Parathyroid adenoma (tissue), 2 donors: ENCODE measurements around the gene KCNMB2.

Experiments used
- H2AFZ ChIP-seq: fragments of 300-600 bp; sonication (generic); one replicate; pipeline ENCODE4 v1.7.0; 2017; ENCODE audit warnings: antibody characterized with exemption, mild to moderate bottlenecking
- H3K27ac ChIP-seq: fragments of 300-600 bp; sonication (generic); one replicate; pipeline ENCODE4 v1.7.0; 2017
- H3K27me3 ChIP-seq: fragments of 300-600 bp; sonication (generic); one replicate; pipeline ENCODE4 v1.7.0; 2017; ENCODE audit warnings: low read length; ENCODE audit not compliant: control insufficient read depth, insufficient read depth
- H3K36me3 ChIP-seq: fragments of 300-600 bp; sonication (generic); one replicate; pipeline ENCODE4 v1.7.0; 2017; ENCODE audit warnings: low read length; ENCODE audit not compliant: control insufficient read depth, insufficient read depth
- H3K4me1 ChIP-seq: fragments of 300-600 bp; sonication (generic); one replicate; pipeline ENCODE4 v1.7.0; 2017; ENCODE audit warnings: control low read depth
- H3K4me2 ChIP-seq: fragments of 300-600 bp; sonication (generic); one replicate; pipeline ENCODE4 v1.7.0; 2017; ENCODE audit warnings: low read length
- H3K4me3 ChIP-seq: fragments of 300-600 bp; sonication (generic); one replicate; pipeline ENCODE4 v1.7.0; 2017; ENCODE audit warnings: low read depth, low read length
- H3K79me2 ChIP-seq: fragments of 300-600 bp; sonication (generic); one replicate; pipeline ENCODE4 v1.7.0; 2017; ENCODE audit warnings: control low read depth
- H3K9ac ChIP-seq: fragments of 300-600 bp; sonication (generic); one replicate; pipeline ENCODE4 v1.7.0; 2017; ENCODE audit warnings: mild to moderate bottlenecking
- H3K9me3 ChIP-seq: fragments of 300-600 bp; sonication (generic); one replicate; pipeline ENCODE4 v1.7.0; 2017; ENCODE audit warnings: low read length; ENCODE audit not compliant: control insufficient read depth
- TF ChIP-seq, protein P1 (sequence below): fragments of 300-600 bp; sonication (generic); IDR thresholded peaks from one replicate; pipeline ENCODE4 v1.7.0; 2017; ENCODE audit warnings: antibody characterized with exemption, mild to moderate bottlenecking
- donor health status: primary hyperparathyroidism.

The KCNMB2 gene

DNA sequence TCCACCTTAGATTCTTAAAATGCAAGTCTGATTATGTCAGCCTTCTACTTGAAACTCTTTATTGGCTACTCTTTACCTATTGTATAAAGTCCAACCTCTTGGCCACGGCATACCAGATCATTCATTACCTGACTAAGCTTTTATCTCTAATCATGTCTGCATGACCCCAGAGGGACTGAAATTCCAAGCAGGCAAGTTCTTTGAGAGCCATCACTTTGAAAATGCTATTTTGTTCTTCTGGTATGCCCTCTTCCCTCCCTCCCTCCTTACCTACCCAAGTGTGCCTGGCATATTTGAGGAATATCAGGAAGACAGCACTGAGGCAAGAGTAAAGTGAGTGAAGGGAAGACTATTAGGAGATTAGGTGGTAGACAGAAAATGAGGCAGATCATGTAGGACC, 57.5 kb downstream of the KCNMB2 start:
- Histone ChIP-seq H3K27ac (no peak overlapping the region), H3K4me2 (no peak overlapping the region), H3K36me3 (no peaks in the 10 kb centered on the region), H3K79me2 (no peaks in the 10 kb centered on the region), H2AFZ (no peak overlapping the region), H3K9ac (no peak overlapping the region), H3K9me3 (no peaks in the 10 kb centered on the region), H3K4me1 (no peaks in the 10 kb centered on the region), H3K4me3 (no peak overlapping the region), H3K27me3 (no peaks in the 10 kb centered on the region)
- TF ChIP-seq, protein P1, sequence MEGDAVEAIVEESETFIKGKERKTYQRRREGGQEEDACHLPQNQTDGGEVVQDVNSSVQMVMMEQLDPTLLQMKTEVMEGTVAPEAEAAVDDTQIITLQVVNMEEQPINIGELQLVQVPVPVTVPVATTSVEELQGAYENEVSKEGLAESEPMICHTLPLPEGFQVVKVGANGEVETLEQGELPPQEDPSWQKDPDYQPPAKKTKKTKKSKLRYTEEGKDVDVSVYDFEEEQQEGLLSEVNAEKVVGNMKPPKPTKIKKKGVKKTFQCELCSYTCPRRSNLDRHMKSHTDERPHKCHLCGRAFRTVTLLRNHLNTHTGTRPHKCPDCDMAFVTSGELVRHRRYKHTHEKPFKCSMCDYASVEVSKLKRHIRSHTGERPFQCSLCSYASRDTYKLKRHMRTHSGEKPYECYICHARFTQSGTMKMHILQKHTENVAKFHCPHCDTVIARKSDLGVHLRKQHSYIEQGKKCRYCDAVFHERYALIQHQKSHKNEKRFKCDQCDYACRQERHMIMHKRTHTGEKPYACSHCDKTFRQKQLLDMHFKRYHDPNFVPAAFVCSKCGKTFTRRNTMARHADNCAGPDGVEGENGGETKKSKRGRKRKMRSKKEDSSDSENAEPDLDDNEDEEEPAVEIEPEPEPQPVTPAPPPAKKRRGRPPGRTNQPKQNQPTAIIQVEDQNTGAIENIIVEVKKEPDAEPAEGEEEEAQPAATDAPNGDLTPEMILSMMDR: no peak

DNA sequence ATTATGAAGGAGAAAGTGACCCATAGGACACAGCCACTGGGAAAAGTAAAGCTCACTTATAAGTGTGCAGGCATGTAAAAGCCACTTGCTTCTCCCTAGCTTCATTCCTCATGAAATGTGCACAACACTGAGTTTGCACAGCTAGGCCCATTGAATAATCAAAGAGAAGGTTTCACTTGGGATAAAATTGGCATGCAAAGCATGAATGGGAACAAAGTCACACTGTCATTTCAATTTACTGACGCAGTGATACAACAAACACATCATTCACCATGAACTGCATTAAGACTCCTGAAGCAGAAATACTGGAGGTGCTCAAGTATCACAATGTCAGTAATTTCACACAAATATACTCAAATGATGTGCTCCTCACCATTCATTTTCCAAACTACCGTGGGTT, 61.1 kb downstream of the KCNMB2 start:
- no peaks in the 10 kb centered on the region for H3K79me2 ChIP-seq
- no peak overlapping the region for H3K27ac ChIP-seq
- H3K36me3 ChIP-seq: no peaks in the 10 kb centered on the region
- no peaks in the 10 kb centered on the region for H3K27me3 ChIP-seq
- no peak overlapping the region for H2AFZ ChIP-seq
- TF ChIP-seq, protein P1: no peak
- no peak overlapping the region for H3K4me3 ChIP-seq
- H3K4me1 ChIP-seq: no peaks in the 10 kb centered on the region
- no peaks in the 10 kb centered on the region for H3K9me3 ChIP-seq
- H3K9ac ChIP-seq: no peak overlapping the region
- no peak overlapping the region for H3K4me2 ChIP-seq

DNA sequence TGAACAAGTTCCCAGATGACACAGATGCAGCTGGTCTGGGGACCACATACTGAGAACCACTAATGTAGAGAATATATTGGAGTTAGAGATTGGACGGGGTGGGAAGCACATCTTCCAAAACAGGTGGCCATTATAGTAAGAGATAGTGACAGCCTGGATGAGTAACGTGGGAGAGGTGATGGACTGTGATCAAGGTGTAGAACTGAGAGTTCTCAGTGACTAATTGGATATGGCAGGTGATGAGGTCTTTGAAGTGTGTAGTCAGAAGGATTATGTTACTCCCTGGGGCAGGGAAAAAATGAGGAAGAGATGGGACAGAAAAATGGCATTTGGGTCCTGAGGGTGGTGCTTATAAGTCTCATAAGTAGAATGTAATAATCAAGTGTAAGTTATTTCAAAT, 66.6 kb downstream of the KCNMB2 start:
- no peak overlapping the region for H3K9ac ChIP-seq
- H3K27me3 ChIP-seq: no peaks in the 10 kb centered on the region
- H3K79me2 ChIP-seq: no peaks in the 10 kb centered on the region
- no peak overlapping the region for H3K4me2 ChIP-seq
- no peaks in the 10 kb centered on the region for H3K4me1 ChIP-seq
- H3K27ac ChIP-seq: no peak overlapping the region
- no peak overlapping the region for H2AFZ ChIP-seq
- no peak overlapping the region for H3K4me3 ChIP-seq
- H3K36me3 ChIP-seq: no peaks in the 10 kb centered on the region
- H3K9me3 ChIP-seq: no peaks in the 10 kb centered on the region
- TF ChIP-seq, protein P1: no peak

DNA sequence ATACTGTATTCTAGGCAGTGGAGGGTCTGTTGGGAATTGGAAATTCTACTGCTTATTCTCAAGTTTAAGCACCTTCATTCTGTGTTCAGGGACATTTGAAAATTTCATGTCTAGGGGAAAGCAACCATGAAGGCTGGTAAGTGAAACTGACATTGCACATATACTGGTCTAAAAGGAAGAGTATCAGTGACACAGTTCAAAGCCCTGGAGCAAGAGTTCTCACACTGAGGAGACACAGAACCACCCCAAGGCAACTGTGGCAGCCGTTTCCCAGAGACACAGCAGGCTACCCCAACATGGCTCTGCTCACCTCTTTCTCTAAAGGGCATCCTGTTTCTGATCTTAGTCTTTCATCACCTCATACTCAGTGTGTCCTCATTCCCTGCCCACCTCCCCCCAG, 67.5 kb downstream of the KCNMB2 start:
- Histone ChIP-seq H2AFZ (no peak overlapping the region), H3K27ac (no peak overlapping the region), H3K79me2 (no peaks in the 10 kb centered on the region), H3K9ac (no peak overlapping the region), H3K4me3 (no peak overlapping the region), H3K27me3 (no peaks in the 10 kb centered on the region), H3K4me1 (no peaks in the 10 kb centered on the region), H3K4me2 (no peak overlapping the region), H3K9me3 (no peaks in the 10 kb centered on the region), H3K36me3 (no peaks in the 10 kb centered on the region)
- TF ChIP-seq, protein P1: no peak

DNA sequence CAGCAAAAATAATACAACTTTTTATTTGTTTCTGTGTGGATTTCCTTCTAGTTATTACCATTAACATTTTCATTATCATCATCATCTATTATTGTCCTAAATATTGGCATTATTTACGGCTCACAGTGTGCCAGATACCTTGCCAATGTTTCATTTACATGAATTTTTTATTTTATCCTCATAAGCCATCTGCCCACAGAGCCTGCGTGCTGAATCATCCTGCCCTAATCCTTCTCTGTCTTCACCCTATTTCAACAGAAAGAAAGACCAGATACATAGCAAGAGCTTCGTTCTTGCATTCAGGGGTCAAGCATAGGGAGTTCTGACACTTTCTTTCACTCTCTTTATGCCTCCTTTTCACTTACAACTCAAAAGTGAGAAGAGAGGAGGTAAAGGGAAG, 82.0 kb downstream of the KCNMB2 start:
- H3K9me3 ChIP-seq: no peaks in the 10 kb centered on the region
- no peak overlapping the region for H3K9ac ChIP-seq
- no peak overlapping the region for H2AFZ ChIP-seq
- H3K4me1 ChIP-seq: no peaks in the 10 kb centered on the region
- no peak overlapping the region for H3K27ac ChIP-seq
- H3K79me2 ChIP-seq: no peaks in the 10 kb centered on the region
- no peaks in the 10 kb centered on the region for H3K36me3 ChIP-seq
- no peak overlapping the region for H3K4me3 ChIP-seq
- TF ChIP-seq, protein P1: no peak
- H3K27me3 ChIP-seq: no peaks in the 10 kb centered on the region
- H3K4me2 ChIP-seq: no peak overlapping the region
